H7 (cell line): ENCODE data around the gene NTRK1. TPM values are rescaled to one million over a fixed set of nuclear protein-coding genes. Genes with fewer than 3 reads are reported as not detected.

Experiments used
- DNase-seq: peaks from one replicate; pipeline ENCODE4 v3.0.0; 2012
- H3K27me3 ChIP-seq: 2 replicates; pipeline ENCODE4 v1.6.0; 2011; ENCODE audit warnings: mild to moderate bottlenecking, low read length; ENCODE audit not compliant: control insufficient read depth, insufficient read depth
- H3K36me3 ChIP-seq: replicated peaks from 2 replicates; pipeline ENCODE4 v1.5.1; 2011; ENCODE audit warnings: low read length; ENCODE audit not compliant: control insufficient read depth, insufficient read depth
- H3K4me3 ChIP-seq: 2 replicates; pipeline ENCODE4 v1.5.1; 2011; ENCODE audit warnings: low read depth, mild to moderate bottlenecking, control low read depth, low read length, moderate library complexity; ENCODE audit not compliant: insufficient read depth
- total RNA-seq: library from RNA; depleted of rRNA; stranded (reverse); fragments of >200 nt; shearing (Covaris generic); gene quantifications from 2 replicates; pipeline ENCODE4 v1.2.3, GENCODE V29; 2014

The NTRK1 gene
- total RNA-seq, 1 experiment from 2014 or later, result 0.07 TPM

DNA sequence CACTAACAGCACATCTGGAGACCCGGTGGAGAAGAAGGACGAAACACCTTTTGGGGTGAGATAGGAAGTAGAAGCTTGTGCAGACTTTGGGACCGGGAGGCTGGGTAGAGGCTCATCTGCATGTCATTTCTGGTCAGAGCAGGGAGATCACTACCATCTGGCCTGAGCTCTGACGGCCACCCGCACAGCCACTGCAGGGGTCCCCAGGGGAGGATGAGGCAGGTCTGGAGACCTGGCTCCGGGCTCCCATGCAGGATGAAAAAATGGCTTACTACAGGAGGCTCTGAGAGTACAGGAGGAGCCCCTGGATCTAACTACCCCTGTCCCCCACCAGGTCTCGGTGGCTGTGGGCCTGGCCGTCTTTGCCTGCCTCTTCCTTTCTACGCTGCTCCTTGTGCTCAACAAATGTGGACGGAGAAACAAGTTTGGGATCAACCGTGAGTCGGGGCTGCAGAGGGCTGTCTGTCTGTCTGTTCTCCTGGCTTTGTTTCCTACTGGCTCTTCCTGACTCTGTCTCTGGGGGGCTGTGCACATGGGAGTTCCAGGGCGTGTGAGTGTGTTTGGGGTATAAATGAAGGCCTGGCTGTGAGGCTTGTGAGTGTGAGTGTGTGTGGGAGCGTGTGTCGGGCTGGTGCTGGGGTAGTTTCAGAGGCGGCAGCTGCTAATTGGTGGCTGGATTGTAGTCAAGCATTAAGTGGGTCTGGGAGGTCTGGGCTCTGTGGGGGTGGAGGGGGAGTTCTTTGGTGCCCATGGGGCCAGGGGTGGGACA is 14.1 kb downstream of the NTRK1 start:
- H3K36me3 ChIP-seq, result no peaks in the 10 kb centered on the region
- DNase-seq, result no peak
- no peak overlapping the region for H3K4me3 ChIP-seq
- H3K27me3 ChIP-seq, result peaks cover 32% of the 10 kb centered on the region

DNA sequence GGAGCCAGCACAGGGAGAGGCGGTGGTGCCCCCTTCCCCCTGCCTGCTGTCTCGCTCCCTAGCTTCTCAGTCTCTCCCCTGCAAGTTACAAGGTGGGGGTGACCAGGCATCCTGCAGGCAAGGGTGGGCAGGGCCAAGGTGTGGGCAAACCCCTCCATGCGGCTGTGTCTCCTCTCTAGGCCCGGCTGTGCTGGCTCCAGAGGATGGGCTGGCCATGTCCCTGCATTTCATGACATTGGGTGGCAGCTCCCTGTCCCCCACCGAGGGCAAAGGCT is 14.6 kb downstream of the NTRK1 start:
- H3K27me3 ChIP-seq, result peaks cover 32% of the 10 kb centered on the region
- no peak overlapping the region for H3K4me3 ChIP-seq
- DNase-seq, result no peak
- no peaks in the 10 kb centered on the region for H3K36me3 ChIP-seq

DNA sequence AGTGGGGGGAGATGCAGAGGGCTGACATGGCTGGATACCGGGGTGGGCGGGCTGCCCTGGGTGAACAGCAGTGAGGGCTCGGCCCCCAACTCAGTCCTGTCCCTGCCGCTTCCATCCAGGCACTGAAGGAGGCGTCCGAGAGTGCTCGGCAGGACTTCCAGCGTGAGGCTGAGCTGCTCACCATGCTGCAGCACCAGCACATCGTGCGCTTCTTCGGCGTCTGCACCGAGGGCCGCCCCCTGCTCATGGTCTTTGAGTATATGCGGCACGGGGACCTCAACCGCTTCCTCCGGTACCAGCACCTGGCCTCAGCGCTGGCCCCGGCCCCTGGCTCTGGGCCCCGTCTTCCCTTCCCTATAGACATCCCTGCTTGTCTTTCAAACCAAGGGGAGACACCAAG is 15.6 kb downstream of the NTRK1 start:
- peak; percentile 90 for DNase-seq
- no peak overlapping the region for H3K4me3 ChIP-seq
- H3K36me3 ChIP-seq, result no peaks in the 10 kb centered on the region
- peaks cover 32% of the 10 kb centered on the region for H3K27me3 ChIP-seq

DNA sequence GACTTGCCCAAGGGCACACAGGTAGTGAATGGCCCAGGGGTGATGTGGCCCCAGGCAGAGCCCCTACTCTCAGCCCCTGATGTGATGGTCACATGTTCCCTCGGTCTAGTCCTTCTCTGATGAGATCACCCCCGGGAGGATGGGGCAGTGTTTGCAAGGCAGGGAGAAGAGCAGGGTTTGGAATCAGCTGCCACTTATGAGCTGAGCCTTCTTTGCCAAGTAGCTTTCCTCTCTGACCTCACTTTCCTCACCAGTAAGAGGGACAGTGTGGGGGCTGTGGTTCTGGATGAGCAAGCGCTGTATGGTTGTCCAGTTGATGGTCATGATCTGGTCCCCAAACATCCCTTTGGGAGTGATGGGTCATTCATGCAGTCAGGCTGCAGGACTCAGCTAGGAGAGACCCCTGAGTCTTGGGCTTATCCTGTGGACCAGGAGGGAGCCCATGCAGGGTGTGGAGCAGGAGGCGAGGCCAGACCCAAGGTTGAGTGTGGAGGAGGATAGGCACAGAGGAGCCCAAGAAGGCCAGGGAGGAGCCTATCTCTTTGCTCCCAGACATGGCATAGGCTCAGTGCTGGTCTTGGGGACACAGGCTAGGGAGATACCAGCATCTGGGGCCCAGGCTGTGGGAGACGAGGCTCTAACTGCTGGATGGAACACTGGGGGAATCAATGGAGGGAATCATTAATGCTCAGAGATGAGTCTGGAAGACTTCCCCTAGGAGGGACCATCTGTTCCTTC is 16.9 kb downstream of the NTRK1 start:
- no peaks in the 10 kb centered on the region for H3K36me3 ChIP-seq
- DNase-seq, result no peak
- H3K27me3 ChIP-seq, result peaks cover 32% of the 10 kb centered on the region
- no peak overlapping the region for H3K4me3 ChIP-seq

DNA sequence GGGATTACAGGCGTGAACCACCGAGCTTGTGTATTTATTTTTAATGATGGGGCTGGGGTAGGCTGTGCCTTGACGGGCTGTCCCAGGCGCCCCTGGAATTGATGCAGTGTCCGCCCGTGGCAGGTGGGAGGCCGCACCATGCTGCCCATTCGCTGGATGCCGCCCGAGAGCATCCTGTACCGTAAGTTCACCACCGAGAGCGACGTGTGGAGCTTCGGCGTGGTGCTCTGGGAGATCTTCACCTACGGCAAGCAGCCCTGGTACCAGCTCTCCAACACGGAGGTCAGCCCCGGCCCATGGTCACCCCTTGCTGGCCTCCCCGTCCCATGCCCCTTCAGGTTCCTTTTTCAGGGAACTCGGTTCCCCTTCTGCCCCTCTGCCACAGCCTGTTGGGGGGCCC is 19.2 kb downstream of the NTRK1 start:
- no peak overlapping the region for H3K4me3 ChIP-seq
- DNase-seq, result no peak
- H3K36me3 ChIP-seq, result no peaks in the 10 kb centered on the region
- peaks cover 39% of the 10 kb centered on the region for H3K27me3 ChIP-seq

DNA sequence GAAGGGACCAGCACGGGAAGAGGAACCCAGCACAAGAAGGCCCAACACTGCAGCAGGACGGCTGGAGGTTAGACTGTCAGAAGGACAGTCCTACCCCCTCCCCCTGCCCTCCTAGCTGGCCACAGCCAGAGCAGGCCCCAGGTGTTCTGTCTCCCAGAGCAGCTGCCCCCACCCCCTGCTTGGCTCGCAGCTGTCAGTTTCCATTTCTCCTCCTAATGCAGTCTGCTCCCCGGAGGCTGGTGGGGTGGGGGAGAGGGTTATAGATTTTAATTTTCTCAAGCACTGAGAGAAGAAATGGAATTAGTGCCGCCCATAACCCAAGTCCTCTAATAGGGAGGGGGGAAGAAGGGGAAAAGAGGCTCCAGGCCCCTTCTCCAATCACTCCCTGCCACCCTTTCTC is 19.8 kb downstream of the NTRK1 start:
- Histone ChIP-seq H3K27me3 (peaks cover 38% of the 10 kb centered on the region), H3K36me3 (no peaks in the 10 kb centered on the region), H3K4me3 (no peak overlapping the region)
- no peak for DNase-seq

DNA sequence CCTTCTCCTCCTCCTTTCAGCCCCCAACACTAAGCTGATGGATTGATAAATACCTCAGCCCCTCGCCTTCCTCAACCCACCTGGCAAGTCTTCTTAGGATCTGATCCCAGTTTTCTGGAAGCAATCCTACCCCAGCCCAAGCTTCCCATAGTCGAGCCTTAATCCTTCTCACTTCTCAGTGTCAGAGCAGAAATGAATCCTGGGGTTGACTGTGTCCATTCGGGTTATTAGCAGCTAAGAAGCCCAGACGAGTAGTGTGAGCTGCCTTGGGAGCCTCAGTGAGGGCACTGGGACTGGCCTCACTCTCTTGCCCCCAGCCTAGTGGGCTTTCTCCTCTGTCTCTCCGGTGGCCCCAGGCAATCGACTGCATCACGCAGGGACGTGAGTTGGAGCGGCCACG is 20.4 kb downstream of the NTRK1 start:
- no peak for DNase-seq
- Histone ChIP-seq H3K4me3 (no peak overlapping the region), H3K27me3 (peaks cover 35% of the 10 kb centered on the region)

DNA sequence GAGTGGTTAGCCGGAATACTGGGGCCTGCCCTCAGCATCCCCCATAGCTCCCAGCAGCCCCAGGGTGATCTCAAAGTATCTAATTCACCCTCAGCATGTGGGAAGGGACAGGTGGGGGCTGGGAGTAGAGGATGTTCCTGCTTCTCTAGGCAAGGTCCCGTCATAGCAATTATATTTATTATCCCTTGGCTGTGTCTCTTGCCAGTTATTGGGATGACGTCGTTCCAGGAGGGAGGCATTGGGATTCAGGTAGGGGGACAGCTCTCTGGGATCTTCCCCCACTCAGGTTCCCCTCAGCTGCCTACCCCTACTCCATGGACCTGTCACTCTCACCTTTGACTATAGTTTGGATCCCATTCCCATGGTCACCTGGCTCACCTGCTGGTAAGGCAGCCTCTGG is 21.0 kb downstream of the NTRK1 start:
- Histone ChIP-seq H3K27me3 (peaks cover 37% of the 10 kb centered on the region), H3K4me3 (no peak overlapping the region), H3K36me3 (no peaks in the 10 kb centered on the region)
- no peak for DNase-seq

More for the DNA sequence above, 20.4 kb downstream of the NTRK1 start:
- H3K36me3 ChIP-seq, result no peaks in the 10 kb centered on the region

DNA sequence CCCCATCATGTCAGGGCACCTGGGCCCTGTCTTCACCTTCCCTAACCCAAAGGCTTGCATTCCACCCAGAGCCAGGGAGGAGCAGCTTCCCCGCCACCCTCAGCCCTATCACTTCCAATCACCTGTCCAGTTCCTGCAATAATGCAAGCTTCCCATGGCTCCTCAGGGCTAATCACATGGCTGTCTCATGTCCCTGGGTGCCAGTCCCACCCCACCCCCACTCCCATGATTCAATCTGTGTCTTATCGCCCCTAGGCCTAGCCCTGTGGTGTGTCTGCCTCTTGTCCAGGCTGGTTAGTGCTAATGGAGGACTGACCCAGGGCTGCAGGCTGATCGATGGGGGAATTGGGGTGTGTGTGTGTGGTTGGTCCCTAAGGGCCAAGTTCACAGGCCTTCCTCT is 21.9 kb downstream of the NTRK1 start:
- Histone ChIP-seq H3K27me3 (peaks cover 33% of the 10 kb centered on the region), H3K4me3 (no peak overlapping the region), H3K36me3 (no peaks in the 10 kb centered on the region)
- DNase-seq, result no peak

DNA sequence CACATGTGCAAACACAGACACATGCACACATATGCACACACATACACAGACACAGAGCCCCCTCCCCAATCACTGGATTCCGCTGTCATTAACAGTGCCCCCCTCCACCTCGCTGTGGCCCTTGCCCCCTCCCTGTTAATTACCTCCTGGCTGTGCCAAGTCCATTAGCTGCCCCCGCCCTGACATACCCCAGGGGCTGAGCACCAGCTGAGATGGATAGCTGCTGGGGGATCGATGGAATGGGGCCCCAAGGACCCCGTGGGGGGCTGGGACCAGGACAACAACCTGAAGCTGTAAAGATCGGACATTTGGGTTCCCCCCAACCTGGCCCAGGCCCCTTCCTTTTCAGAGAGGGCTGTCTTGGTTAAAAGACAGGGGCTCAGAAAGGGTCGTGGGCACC is 23.3 kb downstream of the NTRK1 start:
- no peak for DNase-seq
- Histone ChIP-seq H3K4me3 (no peak overlapping the region), H3K36me3 (no peaks in the 10 kb centered on the region), H3K27me3 (peaks cover 24% of the 10 kb centered on the region)

DNA sequence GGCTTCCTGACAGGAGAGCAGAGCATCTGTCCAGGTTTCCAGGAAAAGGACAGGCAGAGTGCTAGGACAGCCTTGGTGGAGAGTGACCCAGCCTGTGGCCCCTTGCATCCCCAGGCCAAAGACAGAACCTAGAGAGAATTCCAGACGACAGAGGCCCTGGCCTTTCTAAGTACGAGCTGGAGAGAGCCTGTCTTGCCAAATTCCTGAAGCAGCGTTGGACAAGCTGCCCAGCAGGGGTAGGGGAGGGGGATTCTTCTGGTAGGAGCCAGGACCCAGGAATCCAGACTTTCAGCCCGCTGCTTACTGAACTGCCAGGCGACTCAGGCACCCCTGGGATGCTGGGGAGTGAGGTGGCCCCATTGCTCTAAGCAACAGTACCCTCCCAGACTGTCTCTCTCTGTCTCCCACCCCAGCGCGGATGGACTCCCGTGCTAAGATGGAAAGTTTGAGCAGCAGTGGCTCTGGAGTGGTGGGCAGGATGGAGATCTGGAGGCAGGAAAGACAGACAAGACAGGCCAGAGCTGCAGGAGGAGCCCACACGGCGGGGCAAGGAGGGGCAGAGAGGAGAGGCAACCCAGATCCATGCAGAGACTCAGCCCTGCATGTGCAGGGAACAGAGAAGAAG is 24.0 kb downstream of the NTRK1 start:
- Histone ChIP-seq H3K4me3 (no peak overlapping the region), H3K36me3 (no peaks in the 10 kb centered on the region), H3K27me3 (peaks cover 24% of the 10 kb centered on the region)
- DNase-seq, result no peak

DNA sequence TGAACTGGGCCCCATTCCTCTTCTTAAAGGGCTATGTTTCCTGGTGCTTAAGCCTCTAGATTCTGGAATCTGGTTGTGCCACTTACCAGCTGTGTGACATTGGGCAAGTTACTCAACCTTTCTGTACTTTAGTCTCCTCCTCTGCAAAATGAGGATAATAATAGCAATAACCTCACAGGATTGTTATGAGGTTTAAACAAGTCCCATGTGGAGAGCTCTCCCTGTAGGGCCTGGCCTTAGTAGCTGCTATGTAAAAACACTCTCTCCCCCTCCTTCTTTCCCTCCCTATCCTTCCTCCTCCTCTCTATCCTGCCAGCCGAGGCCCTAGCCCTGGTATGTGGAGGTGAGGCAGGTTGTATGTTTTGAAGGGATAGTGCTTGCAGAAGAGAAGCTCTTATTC is 24.6 kb downstream of the NTRK1 start:
- Histone ChIP-seq H3K36me3 (no peaks in the 10 kb centered on the region), H3K27me3 (peaks cover 24% of the 10 kb centered on the region), H3K4me3 (no peak overlapping the region)
- no peak for DNase-seq

DNA sequence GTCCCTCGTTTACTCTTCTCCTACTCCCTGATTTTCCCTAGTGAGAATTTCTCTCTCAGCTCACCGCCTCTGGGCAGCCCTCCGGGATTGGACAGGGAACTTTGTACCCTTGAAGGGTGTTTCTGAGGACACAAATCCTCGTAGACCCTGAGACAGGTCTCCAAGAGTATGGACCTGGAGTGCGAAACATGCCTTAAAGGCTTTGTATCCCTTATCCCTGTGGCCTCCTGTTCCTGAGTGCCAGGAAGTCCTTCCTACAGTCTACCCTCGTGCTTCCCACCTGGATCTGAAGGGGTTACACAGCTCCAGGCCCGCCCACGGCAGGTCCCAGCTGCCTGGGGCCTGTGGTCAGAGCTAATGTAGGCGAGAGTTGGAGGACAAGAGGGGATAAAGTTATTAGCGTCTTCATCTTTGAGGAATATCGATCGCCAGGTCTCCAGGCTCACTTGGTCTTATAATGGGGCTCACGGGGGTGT is 25.3 kb downstream of the NTRK1 start:
- no peak overlapping the region for H3K4me3 ChIP-seq
- H3K27me3 ChIP-seq, result peaks cover 24% of the 10 kb centered on the region
- no peak for DNase-seq
- no peaks in the 10 kb centered on the region for H3K36me3 ChIP-seq

DNA sequence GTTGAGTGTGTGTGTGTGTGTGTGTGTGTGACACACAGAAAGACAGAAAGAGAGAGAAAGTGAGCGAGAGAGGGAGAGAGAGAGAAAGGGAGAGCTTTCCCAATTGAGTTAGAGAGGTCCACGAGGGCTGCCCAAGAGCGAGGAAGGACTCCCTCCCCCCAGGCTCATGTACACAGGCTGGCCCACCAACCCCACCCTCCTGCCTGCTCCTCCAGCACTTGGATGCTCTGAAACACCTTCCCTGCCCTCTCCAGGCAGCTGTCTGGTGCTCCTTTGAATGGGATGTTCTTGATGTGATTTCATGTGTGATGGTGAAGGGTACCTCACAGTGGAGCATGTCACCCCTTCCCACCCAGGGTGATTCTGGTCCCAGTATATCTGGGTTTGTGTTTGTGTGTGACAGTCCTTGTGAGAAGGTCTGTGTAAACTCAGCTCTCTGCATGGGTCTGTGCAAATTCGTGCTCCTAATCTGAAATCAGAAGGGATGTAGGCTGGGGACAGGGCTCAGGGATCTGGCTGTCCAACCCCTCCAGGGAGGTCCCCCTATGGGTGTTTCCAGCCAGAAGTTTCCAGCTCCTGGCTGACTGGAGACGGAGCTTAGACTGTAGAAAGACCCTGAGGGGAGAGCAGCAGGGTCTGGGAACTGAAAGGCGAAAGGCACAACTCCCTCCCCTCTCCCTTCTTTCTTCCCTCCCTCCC is 26.1 kb downstream of the NTRK1 start:
- DNase-seq, result peak; percentile 62
- H3K27me3 ChIP-seq, result peaks cover 31% of the 10 kb centered on the region
- no peak overlapping the region for H3K4me3 ChIP-seq
- no peaks in the 10 kb centered on the region for H3K36me3 ChIP-seq
